Lower leg skin (tissue), 4 donors: ENCODE results near the gene NCOR2. TPM values are rescaled to one million over a fixed set of nuclear protein-coding genes. Genes with fewer than 3 reads are reported as not detected.
A peak's percentile ranks its signal among the peaks of the same experiment; 100 is the strongest.

Experiments
- DNase-seq, 2 donors: peaks; one replicate each; pipeline ENCODE4 v3.0.0-alpha.2; 2019; ENCODE audit warnings: low spot score in 2 of 2
- H3K4me3 ChIP-seq: fragments of 200-600 bp; sonication (generic); 2 replicates; pipeline ENCODE4 v1.5.1; 2017; ENCODE audit warnings: mild to moderate bottlenecking, low read depth; ENCODE audit not compliant: poor library complexity, severe bottlenecking
- CTCF ChIP-seq, 3 donors: fragments of 450-650 bp; IDR thresholded peaks; one replicate each; pipeline ENCODE4 v1.5.1; 2016; ENCODE audit warnings: antibody characterized with exemption in 3 of 3, mild to moderate bottlenecking in 3 of 3, moderate library complexity in 2 of 3
- POLR2A ChIP-seq, 2 donors: fragments of 450-650 bp; IDR thresholded peaks; one replicate each; pipeline ENCODE4 v1.6.1; 2016 to 2017; ENCODE audit warnings: antibody characterized with exemption in 2 of 2, mild to moderate bottlenecking in 1 of 2, moderate library complexity in 1 of 2
- WGBS, 2 donors: methylation state at CpG; one replicate each; pipeline ENCODE4 v1.1.5; 2018; 5-methylcytosine and 5-hydroxymethylcytosine counted together
- intact Hi-C: fragments of 100-400 bp; cut with DNase I; formaldehyde crosslinking; loops from one replicate; pipeline ENCODE4 v1.15.0; 2023; ENCODE audit warnings: low total_unique reads
- total RNA-seq, 4 donors: library from RNA; depleted of rRNA; stranded (reverse); fragments of >200 nt; gene quantifications; one replicate each; pipeline ENCODE4 v1.1.0, GENCODE V29; 2016

The NCOR2 gene
- total RNA-seq, 4 donors from 2014 or later = 92.1 to 262 (median 137) TPM

DNA sequence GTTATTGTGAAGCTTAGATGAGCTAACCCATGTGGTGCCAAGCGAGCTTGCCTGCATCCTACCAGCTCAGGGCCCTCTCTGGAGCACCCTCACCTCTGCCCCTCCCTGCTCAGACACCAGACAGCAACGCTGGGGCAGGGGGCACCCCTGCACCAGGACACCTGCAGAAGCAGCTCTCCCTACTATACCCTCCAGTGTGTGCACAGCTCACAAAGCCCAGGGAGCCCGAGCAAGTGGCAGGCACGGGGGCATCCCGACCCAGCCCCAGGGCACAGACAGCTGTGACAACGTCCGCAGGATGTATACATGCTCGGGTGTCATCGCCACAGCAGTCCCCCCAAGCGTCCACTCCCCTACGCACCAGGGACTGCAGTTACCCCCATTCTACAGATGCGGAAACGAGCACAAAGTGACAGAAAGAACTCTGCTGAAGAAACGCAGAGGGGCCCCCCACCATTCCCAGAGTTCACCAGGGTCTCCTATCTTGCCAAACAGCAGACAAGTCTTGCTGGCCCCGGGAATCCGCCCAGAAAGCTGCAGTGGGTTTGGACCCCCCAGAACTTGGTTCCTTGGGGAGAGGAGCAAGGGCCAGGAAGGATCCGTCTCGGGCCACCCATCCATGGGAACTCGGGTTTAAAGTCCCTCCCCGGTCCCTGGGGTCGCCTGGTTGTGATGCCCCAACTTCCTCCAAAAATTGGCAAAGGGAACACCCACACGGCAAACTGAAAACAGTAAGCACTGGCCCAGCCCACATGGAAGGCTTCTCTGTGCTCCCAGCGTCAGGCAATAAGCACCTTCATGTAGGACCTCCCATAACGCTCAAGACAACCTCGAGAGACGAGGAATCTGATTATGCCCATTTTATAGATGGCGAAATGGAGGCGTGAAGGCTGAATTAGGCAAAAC is 12.0 kb downstream of the NCOR2 start:
- 68 to 73% methylated on average over 27 to 28 of the region's 28 CpGs for WGBS, 2 donors
- intact Hi-C loops = no loop called here
- no peak for DNase-seq
- no peak overlapping the region for H3K4me3 ChIP-seq
- TF ChIP-seq CTCF (IDR thresholded peaks at IDR 0.05) (no peak), POLR2A (IDR thresholded peaks at IDR 0.05) (no peak)

- no peak for DNase-seq
- intact Hi-C loops = no loop called here
- no peak overlapping the region for H3K4me3 ChIP-seq
- 54 to 61% methylated on average over 21 to 23 of the region's 26 CpGs for WGBS, 2 donors
- no peak for TF ChIP-seq CTCF (IDR thresholded peaks at IDR 0.05)
- no peak for TF ChIP-seq POLR2A (IDR thresholded peaks at IDR 0.05)
Observed at GRCh38 chr12:124554429-124555029, 12.9 kb downstream of the NCOR2 start.

DNA sequence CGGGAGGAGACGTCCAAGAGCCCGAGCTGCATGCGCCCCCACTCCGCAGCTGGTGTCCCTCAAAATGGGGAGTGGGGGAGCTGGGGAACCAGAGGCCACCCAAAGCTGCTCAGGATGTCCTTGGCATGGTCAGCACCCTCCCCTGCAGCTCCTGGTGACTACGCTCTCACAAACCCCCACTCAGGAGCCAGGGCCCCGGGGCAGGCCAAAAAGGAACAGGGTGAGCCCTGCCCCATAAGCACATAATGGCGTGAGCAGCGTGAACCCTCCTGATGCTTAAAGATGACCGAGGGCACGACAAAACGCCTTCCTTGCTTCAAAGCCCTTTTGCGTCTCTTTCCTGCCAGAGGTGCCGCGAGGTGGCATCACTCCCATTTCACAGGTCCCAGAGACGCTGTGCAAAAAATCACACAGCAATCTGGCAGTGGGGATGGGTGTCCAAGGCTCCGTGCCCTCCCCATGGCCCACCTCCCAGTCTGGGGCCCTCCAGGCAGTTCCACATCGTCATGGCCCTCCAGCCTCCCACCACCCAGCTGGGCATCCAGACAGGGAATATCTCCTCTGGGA is 13.5 kb downstream of the NCOR2 start:
- 84 to 85% methylated on average over 18 of the region's 18 CpGs for WGBS, 2 donors
- DNase-seq = no peak
- no peak overlapping the region for H3K4me3 ChIP-seq
- intact Hi-C loops = no loop called here
- TF ChIP-seq CTCF (IDR thresholded peaks at IDR 0.05) (no peak), POLR2A (IDR thresholded peaks at IDR 0.05) (no peak)

GRCh38 chr12:124551268-124552144 is 15.9 kb downstream of the NCOR2 start:
- TF ChIP-seq CTCF (IDR thresholded peaks at IDR 0.05) (no peak), POLR2A (IDR thresholded peaks at IDR 0.05) (no peak)
- DNase-seq = peak in 1 of 2 donors; percentile 76
- intact Hi-C loops = no loop called here
- WGBS, 2 donors = 23 to 25% methylated on average over 25 of the region's 25 CpGs
- H3K4me3 ChIP-seq = no peak overlapping the region
